Heart right ventricle (tissue), 16 donors: Measurements from ENCODE around the gene PICK1. TPM values are rescaled to one million over a fixed set of nuclear protein-coding genes. Genes with fewer than 3 reads are reported as not detected.

Source experiments
- ATAC-seq, 8 donors: fragments of 200-7000 bp; cut with Tn5 transposase; one replicate each; pipeline ENCODE4 v1.9.1; 2020; ENCODE audit warnings: mild to moderate bottlenecking in 8 of 8, moderate library complexity in 8 of 8, moderate number of reproducible peaks in 1 of 8
- DNase-seq, 2 donors: peaks; one replicate each; pipeline ENCODE4 v3.0.0-alpha.2; 2020
- H3K27ac ChIP-seq, 10 donors: fragments of 200-600 bp; sonication (generic) in 2 of 10; one replicate each; pipeline versions ENCODE4 v1.5.0 to v1.8.0; 2020 to 2022; ENCODE audit warnings: mild to moderate bottlenecking in 3 of 10
- H3K27me3 ChIP-seq, 7 donors: fragments of 200-600 bp; one replicate each; pipeline ENCODE4 v1.8.0; 2021 to 2022; ENCODE audit warnings: mild to moderate bottlenecking in 2 of 7
- H3K36me3 ChIP-seq, 9 donors: fragments of 200-600 bp; sonication (generic) in 1 of 9; one replicate each; pipeline versions ENCODE4 v1.5.0 to v1.8.0; 2020 to 2022; ENCODE audit warnings: mild to moderate bottlenecking in 2 of 9
- H3K4me1 ChIP-seq, 9 donors: fragments of 200-600 bp; sonication (generic) in 1 of 9; one replicate each; pipeline versions ENCODE4 v1.5.0 to v1.8.0; 2020 to 2022; ENCODE audit warnings: mild to moderate bottlenecking in 4 of 9
- H3K4me3 ChIP-seq, 10 donors: fragments of 200-600 bp; sonication (generic) in 2 of 10; one replicate each; pipeline versions ENCODE4 v1.5.0 to v1.8.0; 2020 to 2022; ENCODE audit warnings: mild to moderate bottlenecking in 7 of 10, moderate library complexity in 2 of 10
- H3K9me3 ChIP-seq, 11 donors: fragments of 200-600 bp in 10 of 11; sonication (generic) in 2 of 11; one replicate each; pipeline versions ENCODE4 v1.5.0 to v1.8.0; 2013 to 2022; ENCODE audit warnings: mild to moderate bottlenecking in 2 of 11, control low read depth in 1 of 11, moderate library complexity in 1 of 11
- CTCF ChIP-seq, 9 donors: fragments of 200-600 bp; sonication (generic) in 2 of 9; IDR thresholded peaks; one replicate each; pipeline versions ENCODE4 v1.5.0 to v1.8.0; 2021 to 2022; ENCODE audit warnings: antibody characterized with exemption in 9 of 9, mild to moderate bottlenecking in 5 of 9, moderate library complexity in 1 of 9
- WGBS, 2 donors: extraction: QIAGEN DNeasy Blood & Tissue Kit; methylation state at CpG; one replicate each; pipeline ENCODE4 v1.1.7; 2013; ENCODE audit warnings: inconsistent platforms in 1 of 2; 5-methylcytosine and 5-hydroxymethylcytosine counted together
- intact Hi-C, 10 donors: fragments of 100-400 bp; cut with DNase I; formaldehyde crosslinking; loops; one replicate each; pipeline versions ENCODE4 v1.11.1 to v1.14.2; 2022
- polyA plus RNA-seq, 2 donors: library from polyadenylated mRNA; stranded (reverse); fragments of 200-250 nt; gene quantifications; one replicate each; pipeline ENCODE4 v1.2.3, GENCODE V29; 2013
- total RNA-seq, 10 donors: library from RNA; stranded (reverse); fragmentation: NEBNext Ultra II Directional in 3 of 10; extraction: Animal tissue kit (Norgen Biotek cat#: 25700) in 3 of 10; gene quantifications; one replicate each; pipeline versions ENCODE4 v1.2.1 to v1.2.4, GENCODE V29; 2021 to 2023
- donor health status: Arrhythmogenic right ventricular cardiomyopathy.
- donor health status: ischemic (EF 13 %, LVEDD 7.1; RV severe dilation, severe dysfunction).
- donor health status: healthy with polysubstance abuse.
- donor health status: DM: no; HTN: yes; CAD: no.
- donor health status: DM: no; HTN: no; CAD: no.
- donor health status: ischemic (EF 25% LVEDD 6.9; RV normal size, moderate dysfunction).
- donor health status: ischemic (EF 25% LVEDD 5.7; RV mildly dilated, moderate dysfunction).
- donor health status: healthy.
- donor health status: DM: yes; HTN: yes; CAD: no.
- donor health status: Ischemic cardiomyopathy.
- donor health status: ischemic (EF 35%, LVEDD 5.7; RV mildly dilated, moderate dysfunction).
- donor health status: nonischemic (EF 11% LVEDD 7.7; RV severe dilation, severe dysfunction).
- donor health status: DM: yes; HTN: yes; CAD: no.
- donor health status: PGD.
- donor health status: ischemic (EF 29% LVEDD 5.4; RV normal size, mild dysfunction).
- donor health status: nonischemic (EF 23%, LVEDD 6.1; RV moderate dilation, normal function).

Gene PICK1
- total and polyA plus RNA-seq, 12 donors, result 17.4 to 32.9 (median 23.2) TPM

GRCh38 chr22:38125038-38125610 is 67.9 kb downstream of the PICK1 start:
- intact Hi-C loops, result loop anchor here in 1 of 10 donors (10.0 kb wide), 1 partner anchor 220 kb away; no protein-coding TSS in a partner anchor
- peaks cover 0 to 37% (median 0%) of the 10 kb centered on the region in 9 donors for H3K36me3 ChIP-seq
- H3K4me3 ChIP-seq, result no peak overlapping the region
- TF ChIP-seq CTCF (IDR thresholded peaks at IDR 0.05), result no peak
- no peaks in the 10 kb centered on the region for H3K27me3 ChIP-seq
- 95 to 97% methylated on average over 14 of the region's 14 CpGs for WGBS, 2 donors
- DNase-seq (no peak), ATAC-seq (no peak)
- H3K4me1 ChIP-seq, result no peaks in the 10 kb centered on the region
- H3K9me3 ChIP-seq, result no peaks in the 10 kb centered on the region
- no peak overlapping the region for H3K27ac ChIP-seq

Other genes with a start within 250 kb of the PICK1 start
- gene GCAT, start 249.5 kb upstream of the PICK1 start, total RNA-seq, result 10 to 100 TPM; 26.7 to 47.8 (median 41.5) TPM
- 10 to 100 TPM; 29.4 to 63.0 TPM for gene GCAT, start 249.5 kb upstream of the PICK1 start, polyA plus RNA-seq
- gene GALR3, start 234.0 kb upstream of the PICK1 start, total RNA-seq, result not detected
- under 1 TPM in 1 of 2 donors, not detected in 1; 0.03 TPM for gene GALR3, start 234.0 kb upstream of the PICK1 start, polyA plus RNA-seq
- 10 to 100 TPM; 11.2 to 21.5 (median 14.4) TPM for gene ANKRD54, start 213.1 kb upstream of the PICK1 start, total RNA-seq
- 10 to 100 TPM; 17.4 to 19.4 TPM for gene ANKRD54, start 213.1 kb upstream of the PICK1 start, polyA plus RNA-seq
- 100 to 1,000 TPM; 304 to 489 (median 445) TPM for gene EIF3L, start 208.0 kb upstream of the PICK1 start, total RNA-seq
- 100 to 1,000 TPM; 135 to 250 TPM for gene EIF3L, start 208.0 kb upstream of the PICK1 start, polyA plus RNA-seq
- gene MICALL1, start 151.1 kb upstream of the PICK1 start, total RNA-seq, result 10 to 100 TPM; 13.0 to 26.9 (median 16.5) TPM
- 10 to 100 TPM in 1 of 2 donors, 1 to 10 TPM in 1; 9.3 to 10.3 TPM for gene MICALL1, start 151.1 kb upstream of the PICK1 start, polyA plus RNA-seq
- 1 to 10 TPM in 2 of 10 donors, under 1 TPM in 8; 0.17 to 1.1 (median 0.55) TPM for gene C22orf23, start 103.8 kb upstream of the PICK1 start, total RNA-seq
- under 1 TPM; 0.22 to 0.25 TPM for gene C22orf23, start 103.8 kb upstream of the PICK1 start, polyA plus RNA-seq
- 10 to 100 TPM; 62.4 to 95.7 (median 76.6) TPM for gene POLR2F, start 103.7 kb upstream of the PICK1 start, total RNA-seq
- 100 to 1,000 TPM; 150 to 200 TPM for gene POLR2F, start 103.7 kb upstream of the PICK1 start, polyA plus RNA-seq
- 1 to 10 TPM in 5 of 10 donors, under 1 TPM in 5; 0.11 to 3.2 (median 0.78) TPM for gene SOX10, start 72.8 kb upstream of the PICK1 start, total RNA-seq
- gene SOX10, start 72.8 kb upstream of the PICK1 start, polyA plus RNA-seq, result 1 to 10 TPM; 1.8 to 3.8 TPM
- gene SLC16A8, start 26.8 kb downstream of the PICK1 start, total RNA-seq, result under 1 TPM in 1 of 10 donors, not detected in 9; 0.34 TPM
- gene SLC16A8, start 26.8 kb downstream of the PICK1 start, polyA plus RNA-seq, result under 1 TPM; 0.19 to 0.22 TPM
- gene BAIAP2L2, start 53.3 kb downstream of the PICK1 start, total RNA-seq, result under 1 TPM in 6 of 10 donors, not detected in 4; 0.12 to 0.36 (median 0.17) TPM
- under 1 TPM; 0.28 to 0.37 TPM for gene BAIAP2L2, start 53.3 kb downstream of the PICK1 start, polyA plus RNA-seq
- 10 to 100 TPM in 8 of 10 donors, 1 to 10 TPM in 2; 8.8 to 17.1 (median 13.5) TPM for gene PLA2G6, start 124.4 kb downstream of the PICK1 start, total RNA-seq
- gene PLA2G6, start 124.4 kb downstream of the PICK1 start, polyA plus RNA-seq, result 10 to 100 TPM in 1 of 2 donors, 1 to 10 TPM in 1; 6.0 to 35.1 TPM
- gene MAFF, start 144.6 kb downstream of the PICK1 start, total RNA-seq, result 10 to 100 TPM in 4 of 10 donors, 1 to 10 TPM in 6; 2.9 to 21.2 (median 5.3) TPM
- 10 to 100 TPM in 1 of 2 donors, 1 to 10 TPM in 1; 6.5 to 21.4 TPM for gene MAFF, start 144.6 kb downstream of the PICK1 start, polyA plus RNA-seq
- 10 to 100 TPM; 36.2 to 51.6 (median 46.1) TPM for gene TMEM184B, start 215.6 kb downstream of the PICK1 start, total RNA-seq
- 10 to 100 TPM; 20.8 to 29.7 TPM for gene TMEM184B, start 215.6 kb downstream of the PICK1 start, polyA plus RNA-seq